Non-pigmented ciliary epithelial cell (primary cell): ENCODE measurements around the gene B4GALNT4.
"Not testable (repeated sequence)": the region's sequence is repeated elsewhere in the genome, so short reads cannot be mapped to it uniquely, and the experiment has no call there.

Source experiments
- DNase-seq: peaks from one replicate; pipeline ENCODE4 v3.0.0-alpha.2; 2010; ENCODE audit warnings: low read depth

Gene B4GALNT4

DNA sequence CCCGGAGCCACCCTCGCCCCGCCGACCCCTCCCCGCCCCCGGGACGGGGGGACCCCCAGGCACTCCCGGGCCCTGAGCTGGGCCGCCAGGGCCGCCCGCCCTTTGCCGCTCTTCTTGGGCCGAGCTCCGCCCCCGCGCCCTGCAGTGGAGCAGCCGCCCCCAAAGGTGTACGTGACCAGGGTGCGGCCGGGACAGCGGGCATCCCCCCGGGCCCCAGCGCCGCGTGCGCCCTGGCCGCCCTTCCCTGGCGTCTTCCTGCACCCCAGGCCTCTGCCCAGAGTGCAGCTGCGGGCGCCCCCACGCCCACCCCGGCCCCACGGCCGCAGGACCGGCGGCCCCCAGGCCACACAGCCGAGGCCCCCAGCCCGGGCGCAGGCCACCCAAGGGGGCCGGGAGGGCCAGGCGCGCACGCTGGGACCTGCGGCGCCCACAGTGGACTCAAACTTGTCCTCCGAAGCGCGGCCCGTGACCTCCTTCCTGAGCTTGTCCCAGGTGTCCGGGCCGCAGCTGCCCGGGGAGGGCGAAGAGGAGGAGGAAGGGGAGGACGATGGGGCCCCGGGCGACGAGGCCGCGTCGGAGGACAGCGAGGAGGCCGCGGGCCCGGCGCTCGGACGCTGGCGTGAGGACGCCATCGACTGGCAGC, 7.4 kb downstream of the B4GALNT4 start:
- DNase-seq = no peak

DNA sequence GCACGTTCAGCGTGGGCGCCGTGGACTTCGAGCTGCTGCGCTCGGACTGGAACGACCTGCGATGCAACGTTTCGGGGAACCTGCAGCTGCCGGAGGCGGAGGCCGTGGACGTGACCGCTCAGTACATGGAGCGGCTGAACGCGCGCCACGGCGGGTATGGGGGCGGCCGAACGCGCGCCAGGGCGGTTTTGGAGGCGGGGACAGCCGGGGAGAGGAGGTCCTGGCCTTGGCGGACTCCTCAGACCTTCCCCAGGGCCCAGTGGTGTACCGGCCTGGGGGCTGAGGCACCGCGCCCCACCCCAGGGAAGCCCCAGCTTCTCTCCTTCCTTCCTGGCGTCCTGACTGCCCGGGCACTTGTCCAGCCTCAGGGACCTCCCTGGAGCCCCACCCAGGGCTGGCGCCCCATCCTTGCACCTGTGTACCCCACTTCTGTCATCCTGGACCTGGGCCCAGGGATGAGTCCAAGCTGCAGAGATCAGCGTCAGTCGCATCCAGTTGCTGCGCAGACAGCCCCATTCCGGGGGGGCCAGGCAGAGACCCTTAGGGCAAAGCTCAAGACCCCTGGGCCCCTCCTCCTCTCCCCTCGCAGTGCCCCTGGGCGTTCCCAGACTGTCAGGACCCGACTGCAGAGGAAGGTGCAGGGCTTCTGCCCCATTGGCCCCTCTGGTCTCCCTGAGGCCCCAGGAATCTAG, 8.0 kb downstream of the B4GALNT4 start:
- DNase-seq = no peak

DNA sequence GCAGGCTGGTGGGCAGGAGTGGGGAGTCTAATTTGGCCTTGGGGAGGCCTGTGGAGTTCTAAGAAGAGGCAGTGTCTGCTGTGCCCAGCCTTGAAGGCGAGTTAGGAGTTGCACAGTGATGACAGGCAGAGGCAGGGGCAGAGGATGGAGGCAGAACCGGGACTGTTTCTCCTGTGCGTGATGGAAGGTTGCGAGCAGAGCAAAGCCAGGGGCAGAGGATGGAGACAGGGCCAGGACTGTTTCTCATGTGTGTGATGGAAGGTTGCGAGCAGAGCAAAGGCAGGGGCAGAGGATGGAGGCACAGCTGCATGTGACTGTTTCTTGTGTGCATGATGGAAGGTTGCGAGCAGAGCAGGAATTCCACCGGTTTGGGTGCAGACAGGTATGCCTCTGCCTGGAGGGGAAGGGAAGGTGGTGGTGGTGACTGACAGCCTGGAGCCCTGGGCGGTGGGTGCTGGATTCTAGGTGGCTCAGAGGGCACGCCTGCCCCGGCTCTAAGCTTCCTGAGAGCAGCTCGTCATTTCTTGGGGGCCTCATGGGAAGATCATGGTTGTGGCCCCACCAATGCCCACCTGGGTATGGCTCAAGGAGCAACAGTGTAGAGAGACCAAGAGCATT, 8.7 kb downstream of the B4GALNT4 start:
- DNase-seq = no peak

DNA sequence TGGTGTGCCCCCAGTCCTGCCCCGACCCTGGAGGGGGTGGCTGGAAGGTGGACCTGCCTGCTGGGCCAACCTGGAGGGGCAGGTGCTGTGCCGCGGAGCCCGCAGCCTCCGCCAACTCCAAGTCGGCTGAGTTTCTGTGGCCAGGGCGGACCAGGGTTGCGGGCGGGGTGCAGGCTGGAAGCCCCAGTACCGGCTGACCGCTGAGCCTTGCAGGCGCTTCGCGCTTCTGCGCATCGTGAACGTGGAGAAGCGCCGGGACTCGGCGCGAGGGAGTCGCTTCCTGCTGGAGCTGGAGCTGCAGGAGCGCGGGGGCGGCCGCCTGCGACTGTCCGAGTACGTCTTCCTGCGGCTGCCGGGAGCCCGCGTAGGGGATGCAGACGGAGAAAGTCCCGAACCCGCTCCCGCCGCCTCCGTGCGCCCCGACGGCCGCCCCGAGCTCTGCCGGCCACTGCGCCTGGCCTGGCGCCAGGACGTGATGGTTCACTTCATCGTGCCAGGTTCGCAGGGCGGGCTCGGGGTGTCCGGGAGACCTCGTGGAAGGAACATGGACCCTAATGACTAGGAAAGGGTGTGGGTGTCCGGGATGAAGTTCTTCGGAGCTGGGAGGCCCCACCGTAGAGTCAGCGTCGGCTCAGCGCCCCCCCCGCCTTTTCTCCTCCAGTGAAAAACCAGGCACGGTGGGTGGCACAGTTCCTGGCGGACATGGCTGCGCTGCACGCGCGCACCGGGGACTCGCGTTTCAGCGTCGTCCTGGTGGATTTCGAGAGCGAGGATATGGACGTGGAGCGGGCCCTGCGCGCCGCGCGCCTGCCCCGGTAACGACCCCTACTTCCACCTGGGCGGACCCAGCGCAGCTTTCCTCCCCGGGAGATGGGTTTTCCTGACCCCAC, 10.2 kb downstream of the B4GALNT4 start:
- no peak for DNase-seq

DNA sequence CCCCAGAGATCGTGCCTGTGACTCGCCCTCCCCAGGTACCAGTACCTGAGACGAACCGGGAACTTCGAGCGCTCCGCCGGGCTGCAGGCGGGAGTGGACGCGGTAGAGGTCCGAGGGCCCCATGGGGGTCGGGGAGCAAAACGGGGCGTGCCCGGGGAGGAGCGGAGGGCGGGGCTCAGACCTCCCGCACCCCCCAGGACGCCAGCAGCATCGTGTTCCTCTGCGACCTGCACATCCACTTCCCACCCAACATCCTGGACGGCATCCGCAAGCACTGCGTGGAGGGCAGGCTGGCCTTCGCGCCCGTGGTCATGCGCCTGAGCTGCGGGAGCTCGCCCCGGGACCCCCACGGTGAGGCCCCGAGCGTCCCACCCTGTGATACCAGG, 10.8 kb downstream of the B4GALNT4 start:
- no peak for DNase-seq

DNA sequence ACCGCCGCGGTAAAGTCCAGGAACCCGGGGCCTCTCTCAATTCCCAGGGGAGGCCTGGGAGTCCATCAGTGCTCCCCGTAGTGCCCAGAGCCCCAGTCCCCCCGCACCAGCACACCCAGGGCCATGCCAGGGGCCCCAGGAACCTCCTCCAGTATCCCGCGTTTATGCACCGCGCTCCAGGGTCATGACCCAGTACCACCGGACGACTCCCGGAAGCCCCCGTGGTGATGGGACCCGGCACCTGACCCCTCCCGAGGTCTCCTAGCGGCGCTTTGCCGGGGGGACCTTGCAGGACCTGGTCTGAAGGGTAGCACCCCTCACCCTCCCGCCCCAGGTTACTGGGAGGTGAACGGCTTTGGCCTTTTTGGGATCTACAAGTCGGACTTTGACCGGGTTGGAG, 11.2 kb downstream of the B4GALNT4 start:
- no peak for DNase-seq

DNA sequence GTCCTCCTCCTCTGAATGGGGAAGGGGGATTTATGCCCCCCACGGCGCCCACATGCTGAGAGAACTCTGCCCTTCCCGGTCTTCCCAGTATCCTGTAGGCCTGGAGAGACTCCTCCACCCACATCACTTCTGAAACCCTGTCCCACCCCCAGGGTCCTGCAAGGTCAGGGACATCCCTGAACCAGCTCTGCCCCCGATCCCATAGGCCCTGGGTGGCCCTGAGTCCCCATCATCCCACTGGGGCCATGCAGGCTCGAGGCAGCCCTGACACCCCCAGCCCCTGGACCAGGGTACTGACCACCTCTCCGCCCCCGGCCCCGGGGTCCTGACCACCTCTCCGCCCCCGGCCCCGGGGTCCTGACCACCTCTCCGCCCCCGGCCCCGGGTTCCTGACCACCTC, 11.7 kb downstream of the B4GALNT4 start:
- no peak for DNase-seq

DNA sequence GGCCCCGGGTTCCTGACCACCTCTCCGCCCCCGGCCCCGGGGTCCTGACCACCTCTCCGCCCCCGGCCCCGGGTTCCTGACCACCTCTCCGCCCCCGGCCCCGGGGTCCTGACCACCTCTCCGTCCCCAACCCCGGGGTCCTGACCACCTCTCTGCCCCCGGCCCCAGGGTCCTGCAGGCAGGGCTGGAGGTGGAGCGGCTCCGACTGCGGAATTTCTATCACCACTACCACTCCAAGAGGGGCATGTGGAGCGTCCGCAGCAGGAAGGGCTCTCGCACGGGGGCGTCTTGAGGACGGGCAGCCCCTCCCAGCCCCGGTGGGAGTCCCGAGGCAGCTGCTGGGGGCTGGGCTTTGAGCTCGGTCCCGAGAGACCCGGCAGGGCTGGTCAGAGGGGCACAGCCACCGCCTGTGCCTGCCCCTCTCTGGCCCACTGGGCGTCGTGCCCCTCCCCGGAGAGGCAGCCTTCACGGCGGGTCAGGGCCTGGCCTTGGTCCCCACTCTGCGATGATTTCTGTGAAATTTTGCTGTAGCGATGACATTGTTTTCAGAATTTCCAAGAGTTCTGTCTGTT, 12.3 kb downstream of the B4GALNT4 start:
- DNase-seq = no peak

DNA sequence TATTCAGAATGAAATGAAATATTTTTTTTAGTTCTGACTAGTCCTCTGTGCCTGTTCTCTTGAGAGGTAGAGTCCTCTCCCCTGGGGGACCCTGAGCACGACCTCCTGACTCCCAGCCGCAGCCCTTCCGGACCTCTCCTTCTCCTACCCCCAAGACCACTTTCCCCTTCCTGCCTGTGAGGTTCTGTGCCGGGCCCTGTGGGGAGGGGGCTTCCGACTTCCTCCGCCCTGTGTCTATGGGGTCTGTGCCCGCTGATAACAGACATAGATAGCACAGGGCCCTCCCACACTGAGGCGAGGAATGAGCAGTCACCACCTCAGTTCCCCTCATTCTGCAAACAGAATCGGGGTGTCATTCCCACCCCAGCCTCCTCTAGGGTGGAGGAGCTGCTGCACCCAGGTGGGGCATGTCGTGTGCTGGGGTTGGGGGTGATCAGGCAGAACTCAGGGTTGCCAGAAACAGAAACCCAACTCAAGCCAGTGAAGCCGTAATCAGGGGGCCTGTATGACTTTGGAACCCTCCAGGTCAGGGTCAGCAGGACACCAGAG, 12.9 kb downstream of the B4GALNT4 start:
- DNase-seq = no peak

DNA sequence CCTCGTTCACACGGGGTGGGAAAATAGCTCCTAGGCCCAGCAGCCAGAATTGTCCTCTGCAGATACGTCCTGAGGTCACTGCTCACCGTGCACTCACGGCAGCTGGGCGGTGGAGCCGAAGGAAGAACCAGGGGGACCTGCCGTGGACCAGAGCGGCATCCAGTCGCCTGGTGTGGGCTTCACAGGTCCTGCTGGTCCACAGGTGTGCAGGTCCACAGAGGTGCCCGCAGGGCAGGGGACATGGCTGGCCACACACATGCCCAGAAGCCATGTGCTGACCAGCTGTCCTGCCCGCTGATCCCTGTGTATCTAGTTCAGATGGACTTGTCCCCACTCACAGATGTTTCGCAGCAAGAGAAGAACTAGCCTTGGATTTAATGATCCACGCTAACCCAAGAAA, 14.1 kb downstream of the B4GALNT4 start:
- no peak for DNase-seq

DNA sequence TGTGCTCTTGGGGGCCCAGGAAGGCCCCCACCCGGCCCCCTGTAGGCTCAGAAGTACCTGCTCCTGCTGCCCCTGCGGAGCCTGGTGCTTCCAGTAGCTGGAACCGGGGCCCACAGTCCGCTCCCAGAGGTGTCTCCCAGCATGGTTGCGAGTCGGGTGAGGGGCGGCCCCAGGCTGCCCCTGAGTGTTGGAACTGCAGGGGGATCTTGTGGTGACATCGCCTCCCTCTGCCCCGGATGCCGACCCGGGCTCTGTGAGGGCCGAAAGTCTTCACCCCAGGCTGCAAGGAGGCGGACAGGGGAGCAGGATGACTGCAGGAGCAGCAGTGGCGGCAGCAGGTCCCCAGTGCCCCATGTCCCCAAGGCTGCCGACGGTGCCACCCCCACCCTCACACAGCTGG, 15.2 kb downstream of the B4GALNT4 start:
- no peak for DNase-seq

DNA sequence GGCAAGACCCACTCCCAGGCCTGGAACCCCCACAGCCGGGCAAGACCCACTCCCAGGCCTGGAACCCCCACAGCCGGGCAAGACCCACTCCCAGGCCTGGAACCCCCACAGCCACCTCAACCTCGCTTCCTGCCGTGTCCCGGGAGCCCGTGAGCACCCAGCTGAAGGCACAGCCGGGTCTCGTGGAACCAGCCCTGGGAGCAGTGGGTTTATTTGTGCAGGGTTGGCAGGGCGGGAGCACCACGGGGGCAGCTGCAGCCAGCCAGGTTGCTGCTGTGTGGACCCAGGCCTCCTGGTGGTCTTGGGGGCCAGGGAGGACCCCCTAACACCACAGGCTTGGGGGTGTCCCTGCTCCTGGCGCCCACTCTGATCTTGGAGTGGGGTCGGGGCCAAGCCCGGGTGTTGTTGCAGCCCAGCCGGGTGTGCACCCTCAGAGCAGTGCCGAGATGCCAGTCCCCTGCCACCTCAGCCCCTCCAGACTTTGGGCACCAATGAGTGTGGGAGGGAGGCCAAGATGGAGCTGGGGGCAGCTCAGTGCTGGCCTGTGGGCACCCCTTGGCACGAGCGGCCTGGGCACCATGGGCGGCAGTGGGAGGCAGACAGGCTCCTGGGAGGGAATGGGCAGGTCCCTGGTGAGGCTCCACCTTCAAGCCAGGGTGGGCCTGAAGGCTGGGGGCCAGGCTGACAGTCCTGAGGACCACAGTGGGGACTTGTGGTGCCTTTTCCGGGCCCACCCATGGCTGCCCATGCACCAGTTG, 16.5 kb downstream of the B4GALNT4 start:
- DNase-seq = no peak

DNA sequence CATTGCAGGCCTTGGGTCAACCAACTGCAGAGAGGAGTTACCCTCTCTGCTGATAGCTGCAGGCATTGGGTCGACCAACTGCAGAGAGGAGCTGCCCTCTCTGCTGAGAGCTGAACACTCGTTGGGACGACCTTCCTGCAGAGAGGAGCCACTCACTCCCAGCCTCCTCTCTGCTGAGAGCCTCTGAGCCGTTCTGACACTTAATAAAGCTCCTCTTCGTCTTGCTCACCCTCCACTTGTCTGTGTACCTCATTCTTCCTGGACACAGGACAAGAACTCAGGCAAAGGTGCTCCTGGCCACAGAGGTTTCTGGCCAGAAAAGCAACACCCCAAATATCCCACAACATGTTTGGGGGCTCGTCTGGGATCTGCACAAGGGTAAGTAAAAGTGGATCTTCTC, 17.2 kb downstream of the B4GALNT4 start:
- DNase-seq = no peak

DNA sequence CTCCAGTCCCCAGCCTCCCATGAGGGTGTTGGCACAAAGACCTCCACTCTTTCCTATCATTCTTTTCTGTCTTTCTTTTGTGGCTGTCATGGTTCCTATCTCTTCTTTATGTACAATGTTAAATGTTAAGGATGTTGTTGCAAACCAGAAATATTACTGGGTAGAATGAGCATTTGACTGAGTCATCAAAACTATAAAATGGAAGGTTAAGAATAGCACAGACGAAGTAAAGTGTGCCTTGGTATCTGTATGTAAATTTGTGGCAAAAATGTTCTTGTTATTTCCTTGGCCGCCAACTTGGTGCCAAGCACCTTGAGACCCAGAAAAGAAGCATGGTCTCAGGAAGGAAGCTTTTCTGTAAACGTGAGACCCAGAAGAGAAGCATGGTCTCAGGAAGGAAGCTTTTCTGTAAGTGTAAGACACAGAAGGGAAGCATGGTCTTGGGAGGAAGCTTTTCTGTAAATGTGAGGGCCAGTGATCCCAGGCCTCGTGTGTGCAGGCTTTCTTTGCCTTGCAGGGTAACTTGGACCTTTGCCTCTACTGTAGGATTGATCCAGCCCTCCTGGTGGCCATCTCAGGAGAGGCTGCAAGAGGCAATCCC, 18.0 kb downstream of the B4GALNT4 start:
- DNase-seq = no peak

DNA sequence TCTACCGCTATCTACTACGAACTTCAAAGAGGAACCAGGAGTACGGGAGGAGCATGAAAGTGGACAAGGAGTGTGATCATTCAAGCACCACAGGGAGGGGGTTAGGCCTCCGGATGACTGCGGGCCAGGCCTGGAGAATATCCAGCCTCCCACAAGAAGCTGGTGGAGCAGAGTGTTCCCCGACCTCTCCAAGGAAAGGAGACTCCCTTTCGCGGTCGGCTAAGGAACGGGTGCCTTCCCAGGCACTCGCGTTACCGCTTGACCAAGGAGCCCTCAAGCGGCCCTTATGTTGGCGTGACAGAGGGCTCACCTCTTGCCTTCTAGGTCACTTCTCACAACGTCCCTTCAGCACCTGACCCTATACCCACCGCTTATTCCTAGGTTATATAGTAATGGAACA, 20.1 kb downstream of the B4GALNT4 start:
- DNase-seq = not testable (repeated sequence)

DNA sequence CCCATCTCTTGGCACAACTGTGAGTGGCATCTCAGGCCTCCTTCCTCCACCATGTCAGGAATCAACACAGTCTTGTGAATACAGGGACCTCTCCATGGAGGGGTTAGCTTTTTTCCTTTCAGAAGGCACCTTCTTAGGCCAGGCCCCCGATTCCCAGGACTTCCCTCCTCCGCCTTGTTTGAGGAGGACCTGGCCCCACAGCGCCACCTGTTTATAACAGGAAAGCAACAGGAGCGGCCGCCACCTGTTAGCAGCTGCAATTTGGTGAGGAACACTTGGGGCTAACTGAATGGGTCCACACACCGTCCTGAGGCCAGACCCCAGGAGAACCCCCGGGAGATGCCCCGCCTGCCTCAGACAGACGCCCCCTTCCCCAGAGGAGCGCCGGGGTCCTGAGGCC, 20.9 kb downstream of the B4GALNT4 start:
- DNase-seq = no peak

DNA sequence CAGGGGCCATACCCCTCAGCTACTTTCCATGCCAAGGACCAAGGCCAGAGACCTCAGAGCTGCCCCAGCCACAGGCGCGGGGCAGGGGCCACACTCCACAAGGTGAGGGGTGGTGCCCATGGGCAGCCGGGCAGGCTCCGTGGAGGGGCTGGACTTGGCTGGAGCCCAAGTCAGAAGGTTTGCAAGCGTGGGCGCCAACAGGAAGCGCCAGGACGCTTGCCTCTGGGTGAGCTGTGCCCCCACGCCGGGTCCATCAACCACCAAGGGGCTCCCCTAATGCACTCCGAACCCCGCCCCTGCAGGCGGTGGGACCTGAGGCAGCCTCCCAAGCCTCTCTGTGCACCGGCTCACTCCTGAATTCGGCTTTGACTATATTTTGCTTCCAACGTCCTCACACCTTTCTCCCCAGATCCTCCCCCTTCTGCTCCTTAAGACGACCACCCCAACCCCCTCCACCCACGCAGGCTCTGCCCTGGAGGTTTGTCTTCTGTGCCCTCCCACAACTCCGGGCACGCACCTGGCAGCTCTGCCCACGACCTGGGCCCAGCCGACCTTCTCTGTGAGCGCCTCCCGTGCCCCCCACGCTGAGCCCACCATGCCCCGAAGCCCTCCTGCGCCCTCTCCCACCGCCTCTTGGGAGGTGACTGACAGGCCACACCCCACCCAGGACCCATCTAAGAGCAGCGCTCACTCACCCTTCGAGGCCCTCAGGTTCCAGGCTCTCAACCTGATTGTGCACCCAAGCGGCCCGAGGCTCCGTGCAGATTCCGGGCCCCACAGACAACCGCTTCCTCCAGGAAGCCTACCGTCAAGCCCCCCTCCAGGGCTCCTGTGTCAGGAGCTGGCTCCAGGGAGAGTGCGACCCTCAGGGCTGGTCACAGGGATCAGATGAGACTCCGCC, 22.1 kb downstream of the B4GALNT4 start:
- no peak for DNase-seq

DNA sequence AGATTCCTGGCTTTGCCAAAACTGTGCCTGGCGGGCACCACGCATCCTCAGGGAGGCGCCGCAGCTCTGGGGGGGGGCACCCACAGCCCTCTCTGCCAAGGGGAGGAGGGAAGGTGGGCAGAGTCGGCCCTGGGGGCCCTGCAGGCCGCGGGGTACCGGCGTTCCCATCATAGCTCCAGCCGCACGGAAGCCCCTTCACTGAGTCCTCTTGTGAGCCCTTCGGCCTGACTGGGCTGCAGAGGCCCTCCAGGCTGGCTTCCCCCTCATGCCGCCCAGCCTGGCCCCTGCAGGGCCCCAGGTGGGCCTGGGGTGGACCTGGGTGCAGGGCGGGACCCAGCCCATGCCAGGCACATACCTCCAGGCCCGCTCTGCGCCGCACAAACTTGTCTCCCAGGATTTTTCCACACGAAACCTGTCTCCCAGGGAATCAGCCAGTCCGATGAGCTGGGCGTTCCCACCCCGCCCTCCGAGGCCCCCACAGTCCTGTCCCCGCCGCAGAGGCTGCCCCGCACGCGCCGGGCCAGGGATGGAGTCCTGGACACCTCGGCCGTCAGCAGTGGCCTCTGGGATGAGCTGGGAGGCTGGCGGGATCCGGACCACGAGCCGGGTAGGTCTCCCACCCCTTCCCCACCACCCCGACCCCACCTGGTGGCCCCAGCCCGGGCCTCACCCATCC, 22.9 kb downstream of the B4GALNT4 start:
- no peak for DNase-seq
